ENCODE results near the gene OTUB2.

Gene OTUB2

DNA sequence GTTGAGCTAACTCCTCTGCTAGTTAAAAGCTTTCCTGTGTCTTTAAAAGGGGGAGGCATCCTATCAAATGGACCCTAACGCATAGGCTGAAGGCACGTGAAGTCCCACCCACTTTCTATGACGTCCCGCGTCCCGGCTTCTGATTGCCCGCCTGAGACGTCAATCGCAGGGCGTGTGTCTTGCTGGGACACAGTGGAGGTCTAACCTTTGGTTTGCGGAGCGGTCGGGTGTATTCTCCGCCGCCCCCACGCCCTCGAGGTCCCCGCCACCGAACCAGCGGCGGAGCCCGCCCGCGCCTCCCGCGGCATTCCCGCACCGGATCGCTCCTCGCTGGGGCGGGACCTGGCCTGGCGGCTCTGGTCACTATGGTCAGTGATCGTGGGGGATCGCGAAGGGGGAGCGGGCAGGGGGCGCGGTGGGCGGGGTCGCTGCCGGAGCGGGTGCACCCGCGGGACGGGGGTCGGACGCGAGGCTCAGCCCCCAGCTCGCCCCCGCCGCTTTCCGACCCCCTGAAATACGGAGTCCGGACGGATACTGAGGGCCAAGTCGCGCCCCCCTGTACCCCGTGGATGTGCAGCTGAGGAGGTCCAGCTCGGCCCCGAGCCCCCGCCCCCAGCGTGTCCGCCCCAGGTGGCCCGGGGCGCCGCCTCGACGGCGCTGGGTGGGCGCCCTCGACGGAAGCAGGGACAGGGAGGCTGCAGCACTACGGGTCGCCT lies at the start of gene OTUB2:
Gene OTUB2, plus strand, starts transcription at position 168 of the 716 bp plus-strand sequence. Its CDS starts 198 bp downstream, at position 366.
- Mint-ChIP-seq H3K4me3 (peak within 1 kb of the TSS; percentile 78), H3K4me1 (peaks cover 9% of the 10 kb centered on the region), H3K27me3 (peaks cover 14% of the 10 kb centered on the region), H3K36me3 (no peaks in the 10 kb centered on the region), H3K27ac (peak within 1 kb of the TSS; percentile 26), H3K9me3 (no peaks in the 10 kb centered on the region)
- ATAC-seq (ENCODE audit: low read depth): peak; percentile 100
- DNase-seq (ENCODE audit: low spot score in 2 of 2): peak; percentile 90 to 96

DNA sequence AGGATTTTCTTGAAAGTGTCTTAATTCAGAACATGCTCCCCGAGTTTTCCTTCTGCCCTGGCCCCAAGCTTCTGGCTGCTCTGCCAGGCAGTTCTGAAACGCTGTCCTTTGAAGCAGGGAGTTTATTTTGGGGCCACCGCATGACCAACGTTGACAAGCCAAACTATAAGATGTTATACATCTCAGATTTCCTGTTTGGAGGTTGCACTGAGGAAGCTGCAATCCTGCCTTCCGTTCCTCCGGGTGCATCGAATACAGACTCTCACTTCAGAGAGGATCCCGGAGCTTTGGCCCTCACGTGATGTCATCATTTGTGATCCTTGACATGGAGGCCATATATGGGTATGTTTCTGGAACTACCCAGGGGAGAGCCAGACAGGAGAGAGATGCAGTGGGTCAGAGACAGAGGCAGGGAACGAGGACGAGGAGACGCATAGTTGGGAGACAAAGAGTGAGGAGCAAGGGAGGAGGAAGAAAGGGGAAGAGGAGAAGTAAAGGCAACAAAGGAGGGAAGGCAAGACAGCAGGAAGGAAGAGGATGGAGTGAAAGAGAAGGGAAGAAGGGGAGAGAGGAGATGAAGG lies 49.6 kb upstream of the OTUB2 start, which contains the start of gene ASB2:
Gene ASB2, minus strand, starts transcription at position 94 of the 581 bp plus-strand sequence. CDS start 12,031 bp downstream, outside the sequence.
- H3K27ac Mint-ChIP-seq: no peak within 1 kb of the TSS
- no peak for ATAC-seq (ENCODE audit: low read depth)

DNA sequence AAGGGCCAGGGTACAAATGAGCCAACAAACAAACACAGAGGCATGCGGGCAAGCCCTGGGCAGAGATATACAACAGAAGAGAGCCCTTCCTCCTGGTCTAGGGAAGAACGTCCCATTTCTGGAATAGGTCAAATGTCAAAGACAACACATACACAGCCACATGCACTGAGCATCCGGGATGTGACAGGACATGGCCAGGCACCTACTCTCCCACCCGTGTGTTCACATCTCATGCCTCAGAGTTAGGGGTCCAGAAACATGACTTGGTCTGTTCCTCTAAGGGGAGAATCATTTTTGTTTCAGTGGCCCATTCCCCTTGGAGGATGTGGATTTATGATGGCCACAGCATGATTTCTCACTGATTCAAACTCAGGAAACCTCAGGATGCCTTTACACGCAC lies 49.0 kb upstream of the OTUB2 start:
- Mint-ChIP-seq H3K4me1 (peaks cover 19% of the 10 kb centered on the region), H3K9me3 (peaks cover 5% of the 10 kb centered on the region), H3K27ac (no peak overlapping the region), H3K27me3 (peaks cover 21% of the 10 kb centered on the region), H3K4me3 (no peak overlapping the region), H3K36me3 (peaks cover 4% of the 10 kb centered on the region)
- ATAC-seq (ENCODE audit: low read depth) (no peak), DNase-seq (ENCODE audit: low spot score in 2 of 2) (no peak)

More for the DNA sequence above, 49.6 kb upstream of the OTUB2 start, which contains the start of gene ASB2:
- H3K9me3 Mint-ChIP-seq: peaks cover 5% of the 10 kb centered on the region
- H3K36me3 Mint-ChIP-seq: peaks cover 4% of the 10 kb centered on the region
- no peak for DNase-seq (ENCODE audit: low spot score in 2 of 2)
- H3K4me1 Mint-ChIP-seq: peaks cover 22% of the 10 kb centered on the region
- H3K4me3 Mint-ChIP-seq: peak within 1 kb of the TSS; percentile 60
- H3K27me3 Mint-ChIP-seq: peaks cover 21% of the 10 kb centered on the region

DNA sequence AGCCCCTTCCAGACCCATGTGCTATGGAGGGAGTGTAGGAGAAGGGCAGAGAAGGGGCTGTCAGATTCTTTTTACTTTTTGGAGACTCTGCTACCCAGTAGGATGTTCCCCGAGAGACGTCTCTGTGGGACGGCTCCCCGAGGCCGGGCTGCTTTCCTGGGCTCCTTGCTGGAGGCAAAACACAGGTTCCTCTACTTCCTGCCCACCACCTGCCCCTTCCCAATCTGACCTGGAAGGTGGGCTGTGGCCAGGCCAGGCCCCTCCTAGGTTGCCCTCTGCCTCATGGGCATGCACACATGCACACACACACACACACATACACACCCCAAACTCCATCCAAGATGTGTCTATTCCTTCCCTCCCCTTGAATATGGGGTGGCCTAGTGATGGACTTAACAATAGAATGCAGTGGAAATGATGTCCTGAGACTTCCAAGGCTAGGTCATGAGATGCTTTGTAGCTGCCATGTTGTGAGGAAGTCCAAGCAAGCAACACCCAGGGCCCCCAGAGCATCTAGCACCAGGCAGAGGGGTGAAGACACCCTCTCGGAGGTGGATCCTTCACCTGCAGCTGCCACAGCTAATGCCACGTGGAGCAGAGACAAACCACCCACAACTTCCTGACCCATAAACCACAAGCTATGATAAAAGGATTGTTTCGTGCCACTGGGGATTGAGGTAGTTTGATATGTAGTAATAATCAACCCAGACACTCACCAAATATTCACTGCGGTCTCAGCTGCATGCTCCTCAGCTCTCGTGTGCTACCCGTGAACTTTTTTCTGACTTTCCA lies 48.2 kb upstream of the OTUB2 start:
- peaks cover 19% of the 10 kb centered on the region for H3K4me1 Mint-ChIP-seq
- H3K9me3 Mint-ChIP-seq: peaks cover 5% of the 10 kb centered on the region
- H3K4me3 Mint-ChIP-seq: no peak overlapping the region
- H3K36me3 Mint-ChIP-seq: peaks cover 4% of the 10 kb centered on the region
- peaks cover 22% of the 10 kb centered on the region for H3K27me3 Mint-ChIP-seq
- DNase-seq (ENCODE audit: low spot score in 2 of 2) (peak in 1 of 2 donors; percentile 57), ATAC-seq (ENCODE audit: low read depth) (peak; percentile 97)
- no peak overlapping the region for H3K27ac Mint-ChIP-seq

DNA sequence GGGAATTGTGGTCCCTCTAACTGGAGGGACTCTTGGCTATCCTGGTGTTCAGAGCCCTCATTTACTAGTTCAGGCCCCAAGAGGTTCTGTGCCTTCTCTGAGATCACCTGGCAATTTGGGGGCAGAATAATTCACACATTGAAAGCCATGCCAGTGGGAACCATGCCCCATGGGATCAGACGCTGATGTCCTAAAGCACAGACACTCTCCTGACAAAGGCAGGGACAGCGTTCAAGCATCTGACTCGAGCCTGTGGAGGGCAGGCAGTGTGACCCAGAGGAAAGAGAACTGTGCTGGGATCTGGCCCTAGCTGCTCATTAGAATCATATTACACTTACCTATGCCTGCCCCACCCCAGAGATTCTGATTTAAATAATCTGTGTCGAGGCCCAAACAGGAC lies 47.4 kb upstream of the OTUB2 start:
- peaks cover 4% of the 10 kb centered on the region for H3K36me3 Mint-ChIP-seq
- ATAC-seq (ENCODE audit: low read depth): no peak
- H3K27me3 Mint-ChIP-seq: peaks cover 26% of the 10 kb centered on the region
- H3K27ac Mint-ChIP-seq: no peak overlapping the region
- peaks cover 5% of the 10 kb centered on the region for H3K9me3 Mint-ChIP-seq
- DNase-seq (ENCODE audit: low spot score in 2 of 2): no peak
- H3K4me1 Mint-ChIP-seq: peaks cover 19% of the 10 kb centered on the region
- H3K4me3 Mint-ChIP-seq: no peak overlapping the region

DNA sequence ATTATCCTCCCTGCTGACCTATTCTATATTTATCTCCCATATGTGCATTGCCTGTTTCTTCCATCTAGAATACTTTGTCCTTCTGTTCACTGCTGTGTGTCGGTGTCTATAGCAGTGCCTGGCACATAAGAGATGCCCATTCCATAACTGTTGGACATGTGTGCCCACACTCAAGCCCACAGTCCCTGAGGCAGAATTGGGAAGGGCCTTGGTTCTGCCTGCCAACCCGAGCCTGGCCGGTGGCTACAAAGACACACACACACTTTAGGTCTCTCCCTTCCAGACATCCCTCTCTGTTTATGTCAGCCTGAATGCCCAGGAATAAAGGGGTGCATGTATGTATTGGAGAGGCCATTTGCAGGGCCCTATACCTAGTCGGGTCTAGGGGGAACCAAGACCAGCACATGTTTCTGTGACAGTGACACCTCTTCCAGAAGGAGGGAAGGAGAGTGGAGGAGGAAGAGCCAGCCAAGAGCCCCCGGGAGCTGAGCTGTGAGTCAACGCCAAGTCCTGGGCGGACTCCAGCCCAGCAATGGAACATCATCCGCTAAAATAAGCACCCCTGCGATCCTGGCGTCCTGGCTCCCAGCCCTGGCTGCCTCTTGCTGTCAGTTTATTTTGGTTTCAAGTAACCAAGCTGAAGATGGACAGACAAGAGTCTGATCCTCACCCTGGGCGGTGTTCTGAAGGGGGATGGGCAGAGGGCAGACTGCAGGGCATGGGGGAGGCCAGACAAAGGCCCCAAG lies 45.5 kb upstream of the OTUB2 start:
- Mint-ChIP-seq H3K27ac (no peak overlapping the region), H3K4me3 (no peak overlapping the region), H3K9me3 (peaks cover 5% of the 10 kb centered on the region), H3K4me1 (peaks cover 17% of the 10 kb centered on the region), H3K36me3 (peaks cover 4% of the 10 kb centered on the region), H3K27me3 (peaks cover 28% of the 10 kb centered on the region)
- ATAC-seq (ENCODE audit: low read depth): no peak
- no peak for DNase-seq (ENCODE audit: low spot score in 2 of 2)

DNA sequence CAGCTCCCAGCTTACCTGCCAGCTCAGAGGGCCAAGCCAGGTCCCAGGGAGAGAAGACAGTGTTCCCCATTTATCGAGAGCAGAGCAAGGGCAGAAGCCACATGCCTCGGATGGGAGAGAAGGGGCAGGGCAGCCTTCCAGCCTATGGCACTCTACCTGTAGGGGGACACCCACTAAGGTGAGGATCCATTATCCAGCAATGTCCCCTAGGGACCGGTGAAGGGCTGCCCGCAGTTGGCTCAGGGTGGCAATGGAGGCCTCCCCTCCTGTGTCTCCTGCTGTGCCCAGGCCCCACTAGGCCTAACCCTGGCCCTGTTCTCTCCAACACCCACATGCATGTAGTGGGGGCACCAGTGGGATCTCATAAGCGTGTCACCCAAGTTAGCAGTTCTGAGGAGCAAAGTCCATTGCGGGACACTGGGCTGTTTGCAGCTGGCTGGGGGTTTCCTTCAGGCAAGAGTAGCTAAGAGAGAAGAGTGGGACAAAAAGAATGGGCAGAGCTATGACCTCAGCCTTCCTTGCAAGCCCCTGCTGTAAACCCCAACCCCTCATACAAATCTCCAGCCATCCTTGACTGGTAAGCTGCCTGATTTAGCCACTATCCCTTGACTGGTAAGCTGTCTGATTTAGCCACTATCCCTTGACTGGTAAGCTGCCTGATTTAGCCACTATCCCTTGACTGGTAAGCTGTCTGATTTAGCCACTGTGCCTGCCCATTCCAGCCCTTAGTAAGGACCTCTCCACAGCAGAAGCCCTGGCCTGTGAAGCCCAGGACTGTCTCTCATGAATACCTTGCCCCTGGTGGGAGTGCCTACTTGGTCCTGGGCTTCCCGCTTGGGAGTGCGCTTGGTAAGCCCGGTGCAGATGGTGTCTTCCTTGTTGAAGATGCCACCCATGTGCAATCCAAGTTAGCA lies 44.6 kb upstream of the OTUB2 start:
- Mint-ChIP-seq H3K36me3 (peaks cover 3% of the 10 kb centered on the region), H3K9me3 (peaks cover 4% of the 10 kb centered on the region), H3K4me3 (no peak overlapping the region), H3K27me3 (peaks cover 22% of the 10 kb centered on the region), H3K27ac (no peak overlapping the region), H3K4me1 (peaks cover 10% of the 10 kb centered on the region)
- ATAC-seq (ENCODE audit: low read depth) (no peak), DNase-seq (ENCODE audit: low spot score in 2 of 2) (no peak)

DNA sequence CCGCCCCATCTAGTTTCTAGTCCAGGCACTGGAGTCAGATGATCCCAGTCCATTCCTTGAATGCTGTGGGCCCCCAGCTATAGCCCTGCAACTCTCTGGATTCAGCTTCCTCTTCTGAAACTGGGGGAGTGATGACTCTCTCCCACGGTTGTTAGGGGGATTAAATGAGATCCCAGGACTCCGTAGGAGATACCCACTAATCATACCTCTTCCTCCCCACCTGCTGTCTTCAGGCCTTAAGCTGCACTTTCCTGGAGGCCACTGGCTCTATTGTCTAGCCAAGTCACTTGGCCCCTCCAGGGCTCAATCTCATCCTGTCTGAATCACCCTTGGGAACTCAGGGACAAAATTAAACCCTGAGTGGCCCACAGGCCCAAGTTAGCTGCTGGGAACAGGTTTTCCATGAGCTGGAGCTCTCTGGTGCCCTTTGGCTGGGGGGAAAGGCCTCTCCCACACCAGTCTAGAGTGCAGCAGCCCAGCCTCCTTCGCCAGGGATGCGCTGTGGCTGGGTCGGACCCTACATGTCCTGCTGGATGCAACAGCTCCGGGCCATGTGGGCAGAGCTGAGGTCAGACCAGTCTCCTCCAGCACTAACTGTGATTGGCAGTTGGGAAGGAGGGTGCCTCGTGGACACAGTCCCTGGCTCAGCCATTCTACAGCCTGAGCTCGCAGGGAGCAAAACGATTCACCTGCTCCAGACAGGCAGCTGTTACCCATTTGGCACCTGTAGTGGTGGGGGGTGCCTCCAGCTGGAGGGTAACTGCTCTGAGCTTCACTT lies 43.7 kb upstream of the OTUB2 start:
- Mint-ChIP-seq H3K36me3 (no peaks in the 10 kb centered on the region), H3K9me3 (peaks cover 1% of the 10 kb centered on the region), H3K4me3 (no peak overlapping the region), H3K27me3 (peaks cover 18% of the 10 kb centered on the region), H3K27ac (no peak overlapping the region), H3K4me1 (peaks cover 6% of the 10 kb centered on the region)
- DNase-seq (ENCODE audit: low spot score in 2 of 2): no peak
- ATAC-seq (ENCODE audit: low read depth): no peak

DNA sequence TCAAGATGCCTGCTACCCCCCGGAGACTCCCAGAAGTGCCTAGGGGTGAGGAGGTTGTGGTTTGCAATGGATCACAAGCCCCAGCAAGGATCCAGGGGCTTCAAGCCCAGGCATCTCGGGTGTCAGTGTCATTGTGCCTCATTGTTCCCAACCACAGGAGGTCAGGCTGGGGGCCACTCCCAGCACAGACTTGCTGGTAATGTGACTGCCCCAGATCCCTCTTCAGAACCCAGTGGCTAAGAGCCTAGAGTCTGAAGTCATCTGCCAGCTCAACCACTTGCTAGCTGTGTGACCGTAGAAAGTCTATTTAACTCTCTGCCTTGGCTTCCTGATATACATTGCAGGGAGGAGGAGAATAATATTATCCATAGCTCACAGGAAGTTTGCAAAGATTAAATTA lies 42.1 kb upstream of the OTUB2 start:
- Mint-ChIP-seq H3K27me3 (peaks cover 18% of the 10 kb centered on the region), H3K4me1 (no peaks in the 10 kb centered on the region), H3K27ac (no peak overlapping the region), H3K36me3 (no peaks in the 10 kb centered on the region), H3K9me3 (no peaks in the 10 kb centered on the region), H3K4me3 (no peak overlapping the region)
- ATAC-seq (ENCODE audit: low read depth) (no peak), DNase-seq (ENCODE audit: low spot score in 2 of 2) (no peak)

DNA sequence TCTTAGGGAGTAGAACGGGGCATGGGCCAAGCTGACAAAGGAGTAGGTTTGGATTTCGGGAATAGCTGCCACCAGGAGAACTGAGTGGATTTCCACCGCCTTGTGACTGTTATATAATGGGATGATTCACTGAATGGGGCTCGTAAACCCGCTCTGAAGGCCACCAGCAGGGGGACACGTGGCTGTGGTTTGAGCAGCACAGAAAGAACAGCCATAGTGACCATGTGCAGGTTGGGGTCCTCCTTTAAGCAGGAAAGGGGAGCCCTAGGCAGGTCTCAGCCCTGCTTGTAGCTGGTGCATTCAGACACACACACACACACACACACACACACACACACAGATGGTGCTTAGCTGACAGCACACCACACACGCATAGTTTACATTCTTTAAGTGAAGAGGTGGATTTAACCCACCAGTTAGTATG lies 41.1 kb upstream of the OTUB2 start:
- no peaks in the 10 kb centered on the region for H3K9me3 Mint-ChIP-seq
- no peak for ATAC-seq (ENCODE audit: low read depth)
- H3K27ac Mint-ChIP-seq: no peak overlapping the region
- peaks cover 21% of the 10 kb centered on the region for H3K27me3 Mint-ChIP-seq
- no peaks in the 10 kb centered on the region for H3K36me3 Mint-ChIP-seq
- peaks cover 3% of the 10 kb centered on the region for H3K4me1 Mint-ChIP-seq
- H3K4me3 Mint-ChIP-seq: no peak overlapping the region
- no peak for DNase-seq (ENCODE audit: low spot score in 2 of 2)

DNA sequence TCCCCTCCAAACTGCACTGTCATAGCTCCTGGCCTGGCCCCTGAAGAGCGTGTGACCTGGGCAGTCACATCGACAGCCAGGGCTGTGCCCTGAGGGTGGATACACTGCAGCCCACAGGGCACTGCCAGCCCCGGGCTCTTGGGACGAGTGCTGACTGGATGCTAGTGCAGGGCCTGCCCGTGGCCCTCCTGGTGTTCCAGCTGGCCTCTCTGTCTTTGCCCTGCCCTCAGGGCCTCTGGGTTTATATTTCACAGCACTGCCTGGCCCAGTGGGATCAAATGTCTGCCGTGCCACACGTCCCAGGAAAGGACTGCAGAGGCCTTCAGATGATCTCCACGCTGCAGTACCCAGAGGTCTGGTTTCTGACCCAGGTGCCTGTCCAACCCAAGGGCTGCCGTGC lies 39.2 kb upstream of the OTUB2 start:
- no peaks in the 10 kb centered on the region for H3K36me3 Mint-ChIP-seq

DNA sequence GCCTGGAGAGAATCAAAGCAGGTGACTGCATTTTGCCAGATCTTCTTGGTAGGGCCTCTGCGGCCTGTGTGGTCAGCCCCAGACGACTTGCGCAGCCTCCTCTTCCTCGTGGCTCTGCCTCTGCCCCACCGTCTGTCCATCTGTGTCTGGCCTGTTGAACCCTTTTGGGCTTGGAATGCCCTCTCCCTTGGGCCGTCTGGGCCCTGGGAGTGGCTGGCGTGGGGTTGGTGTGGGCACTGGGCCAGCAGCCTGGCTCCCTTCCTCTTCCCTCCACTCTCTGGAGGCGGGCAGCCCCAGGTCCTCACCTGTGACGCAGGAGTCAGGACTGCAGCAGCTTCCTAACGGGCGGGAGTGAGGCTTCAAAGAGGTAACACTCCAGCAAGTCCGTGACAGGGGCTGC lies 38.8 kb upstream of the OTUB2 start:
- no peak for ATAC-seq (ENCODE audit: low read depth)
- H3K27me3 Mint-ChIP-seq: peaks cover 20% of the 10 kb centered on the region

More for the DNA sequence above, 39.2 kb upstream of the OTUB2 start:
- ATAC-seq (ENCODE audit: low read depth) (no peak), DNase-seq (ENCODE audit: low spot score in 2 of 2) (no peak)
- peaks cover 18% of the 10 kb centered on the region for H3K27me3 Mint-ChIP-seq
- peaks cover 6% of the 10 kb centered on the region for H3K4me1 Mint-ChIP-seq
- no peaks in the 10 kb centered on the region for H3K9me3 Mint-ChIP-seq
- no peak overlapping the region for H3K27ac Mint-ChIP-seq
- H3K4me3 Mint-ChIP-seq: no peak overlapping the region

More for the DNA sequence above, 38.8 kb upstream of the OTUB2 start:
- Mint-ChIP-seq H3K4me1 (peaks cover 6% of the 10 kb centered on the region), H3K9me3 (no peaks in the 10 kb centered on the region), H3K36me3 (no peaks in the 10 kb centered on the region), H3K27ac (no peak overlapping the region), H3K4me3 (no peak overlapping the region)
- DNase-seq (ENCODE audit: low spot score in 2 of 2): no peak
